Subcutaneous adipose tissue (tissue), 4 donors: ENCODE data around the gene STK32C. TPM values are rescaled to one million over a fixed set of nuclear protein-coding genes. Genes with fewer than 3 reads are reported as not detected.

Source experiments
- CTCF ChIP-seq: fragments of 450-650 bp; IDR thresholded peaks from one replicate; pipeline ENCODE4 v1.5.1; 2016; ENCODE audit warnings: low read depth, mild to moderate bottlenecking, control low read depth, antibody characterized with exemption, moderate library complexity
- total RNA-seq, 4 donors: library from RNA; depleted of rRNA; stranded (reverse); fragments of >200 nt; gene quantifications; one replicate each; pipeline ENCODE4 v1.1.0, GENCODE V29; 2016

Gene STK32C
- total RNA-seq, 4 donors from 2014 or later = 2.9 to 12.3 (median 10.9) TPM

GRCh38 chr10:132194726-132195125 lies 113.0 kb downstream of the STK32C start:
- no peak for TF ChIP-seq CTCF

GRCh38 chr10:132193907-132194552 lies 113.7 kb downstream of the STK32C start:
- no peak for TF ChIP-seq CTCF

GRCh38 chr10:132192991-132193665 lies 114.6 kb downstream of the STK32C start:
- TF ChIP-seq CTCF = no peak

- no peak for TF ChIP-seq CTCF
These were observed 115.4 kb downstream of the STK32C start for GRCh38 chr10:132192076-132192975.

- no peak for TF ChIP-seq CTCF
These were observed 117.8 kb downstream of the STK32C start for GRCh38 chr10:132189810-132190422.

- no peak for TF ChIP-seq CTCF
These were observed 118.7 kb downstream of the STK32C start for GRCh38 chr10:132189016-132189415.
